ENCODE results near the gene VPS54.
"Not testable (repeated sequence)": the region's sequence is repeated elsewhere in the genome, so short reads cannot be mapped to it uniquely, and the experiment has no call there.

VPS54 gene

DNA sequence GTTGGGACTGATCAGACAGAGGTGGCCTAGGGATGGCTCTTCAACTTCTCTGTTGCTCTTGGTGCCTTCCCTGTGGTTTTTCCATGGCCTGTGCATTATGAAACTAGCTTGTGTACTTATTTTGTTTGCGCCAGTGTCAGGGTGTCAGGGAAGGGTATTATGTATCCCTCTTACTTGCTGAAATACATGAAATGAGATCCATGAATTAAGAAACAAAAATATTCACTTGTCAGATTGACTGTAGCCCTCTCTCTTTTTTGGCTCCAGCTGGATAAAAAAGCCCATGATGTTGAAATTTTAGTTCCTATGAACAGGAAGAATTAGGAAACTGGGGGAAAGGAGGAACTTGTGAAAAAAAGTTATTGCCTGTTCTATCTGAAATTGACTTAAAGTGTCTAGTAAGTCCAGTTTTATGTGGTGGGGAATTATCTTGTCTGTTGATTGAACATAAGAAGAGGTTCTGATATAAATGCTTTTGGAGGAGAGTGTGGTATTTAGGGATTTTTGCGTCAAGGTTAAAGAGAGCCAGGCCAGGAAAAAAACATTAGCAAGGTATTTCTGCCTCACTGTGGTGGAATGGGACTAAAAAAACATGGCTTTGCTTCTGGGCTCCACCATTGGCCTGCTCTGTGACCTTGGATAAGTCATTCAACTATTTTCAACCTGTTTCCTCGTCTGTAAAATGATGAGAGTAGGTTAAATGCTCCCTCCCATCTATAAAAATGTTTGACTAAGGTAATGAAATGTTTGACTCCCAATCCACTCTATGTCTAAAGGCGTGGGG lies 165.5 kb downstream of the VPS54 start:
- H3K27ac ChIP-seq: no peak overlapping the region
- no peak for TF ChIP-seq ZFX (IDR thresholded peaks at IDR 0.05; ENCODE audit: borderline replicate concordance)
- TF ChIP-seq, protein P1, sequence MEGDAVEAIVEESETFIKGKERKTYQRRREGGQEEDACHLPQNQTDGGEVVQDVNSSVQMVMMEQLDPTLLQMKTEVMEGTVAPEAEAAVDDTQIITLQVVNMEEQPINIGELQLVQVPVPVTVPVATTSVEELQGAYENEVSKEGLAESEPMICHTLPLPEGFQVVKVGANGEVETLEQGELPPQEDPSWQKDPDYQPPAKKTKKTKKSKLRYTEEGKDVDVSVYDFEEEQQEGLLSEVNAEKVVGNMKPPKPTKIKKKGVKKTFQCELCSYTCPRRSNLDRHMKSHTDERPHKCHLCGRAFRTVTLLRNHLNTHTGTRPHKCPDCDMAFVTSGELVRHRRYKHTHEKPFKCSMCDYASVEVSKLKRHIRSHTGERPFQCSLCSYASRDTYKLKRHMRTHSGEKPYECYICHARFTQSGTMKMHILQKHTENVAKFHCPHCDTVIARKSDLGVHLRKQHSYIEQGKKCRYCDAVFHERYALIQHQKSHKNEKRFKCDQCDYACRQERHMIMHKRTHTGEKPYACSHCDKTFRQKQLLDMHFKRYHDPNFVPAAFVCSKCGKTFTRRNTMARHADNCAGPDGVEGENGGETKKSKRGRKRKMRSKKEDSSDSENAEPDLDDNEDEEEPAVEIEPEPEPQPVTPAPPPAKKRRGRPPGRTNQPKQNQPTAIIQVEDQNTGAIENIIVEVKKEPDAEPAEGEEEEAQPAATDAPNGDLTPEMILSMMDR (IDR thresholded peaks at IDR 0.05): no peak

DNA sequence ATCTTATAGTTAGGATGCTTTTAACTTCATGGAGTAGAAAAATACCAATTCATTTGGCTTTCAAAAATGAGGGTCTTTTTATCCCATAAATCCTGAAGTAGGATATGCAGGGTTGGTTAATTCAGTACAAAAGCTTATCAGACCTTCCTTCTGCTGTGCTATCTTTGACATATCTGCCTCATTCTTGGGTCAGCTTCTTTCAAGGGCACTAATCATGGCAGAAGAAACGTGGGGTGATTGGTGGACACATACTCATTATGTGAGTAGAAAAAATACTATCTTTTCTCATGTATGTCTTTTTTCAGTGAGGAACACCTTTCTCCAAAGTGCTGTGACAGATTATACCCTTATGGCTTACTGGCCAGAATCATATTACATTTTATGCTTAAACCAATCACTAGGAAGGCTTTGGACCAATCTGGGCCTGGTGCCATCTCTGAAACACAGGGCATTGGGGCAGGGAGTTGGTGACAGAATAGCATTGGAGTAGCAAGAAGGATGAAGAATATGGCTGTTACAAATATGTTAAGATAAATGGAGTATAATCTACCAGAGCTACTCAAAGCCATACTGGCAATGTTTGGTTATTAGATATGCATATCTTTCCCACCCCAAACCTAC lies 167.4 kb downstream of the VPS54 start:
- H3K27ac ChIP-seq: no peak overlapping the region
- TF ChIP-seq, protein P1 (IDR thresholded peaks at IDR 0.05): no peak
- TF ChIP-seq ZFX (IDR thresholded peaks at IDR 0.05; ENCODE audit: borderline replicate concordance): no peak

DNA sequence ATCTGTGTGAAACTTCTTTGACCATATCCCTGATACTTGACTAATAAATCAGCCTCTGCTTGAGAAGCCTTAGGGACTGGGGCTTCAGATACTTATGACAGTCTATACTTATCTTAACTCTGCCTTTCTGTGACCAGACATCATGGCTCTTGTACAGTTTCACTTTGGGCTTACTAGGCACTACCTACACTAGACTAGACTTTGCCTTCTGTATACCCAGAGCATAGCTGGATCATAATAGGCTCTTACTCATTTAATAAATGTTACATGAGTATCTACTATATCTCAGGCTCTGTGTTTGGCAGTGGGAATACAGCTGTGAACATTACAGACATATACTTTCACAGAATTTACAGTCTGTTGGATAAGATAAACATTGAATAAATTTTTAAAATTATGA lies 168.6 kb downstream of the VPS54 start:
- H3K27ac ChIP-seq: no peak overlapping the region
- TF ChIP-seq, protein P1 (IDR thresholded peaks at IDR 0.05): no peak
- no peak for TF ChIP-seq ZFX (IDR thresholded peaks at IDR 0.05; ENCODE audit: borderline replicate concordance)

DNA sequence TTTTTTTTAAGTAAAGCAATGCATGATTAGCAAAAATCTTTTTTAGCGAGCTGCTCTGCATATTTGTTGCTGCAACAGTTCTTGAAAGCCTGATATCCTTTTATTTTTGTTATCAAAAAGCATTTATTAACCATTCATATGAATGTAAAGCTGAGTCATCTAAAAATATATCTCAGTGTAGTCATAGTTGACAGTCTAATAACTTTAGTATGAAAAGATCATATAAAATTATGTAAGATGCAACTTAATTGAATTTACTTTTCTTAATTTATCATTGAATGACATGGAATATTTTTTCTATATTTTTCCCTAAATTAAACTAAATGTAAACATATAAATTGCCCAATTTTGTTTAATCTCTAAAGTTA lies 169.0 kb downstream of the VPS54 start:
- TF ChIP-seq, protein P1 (IDR thresholded peaks at IDR 0.05): no peak
- TF ChIP-seq ZFX (IDR thresholded peaks at IDR 0.05; ENCODE audit: borderline replicate concordance): no peak
- H3K27ac ChIP-seq: no peak overlapping the region

DNA sequence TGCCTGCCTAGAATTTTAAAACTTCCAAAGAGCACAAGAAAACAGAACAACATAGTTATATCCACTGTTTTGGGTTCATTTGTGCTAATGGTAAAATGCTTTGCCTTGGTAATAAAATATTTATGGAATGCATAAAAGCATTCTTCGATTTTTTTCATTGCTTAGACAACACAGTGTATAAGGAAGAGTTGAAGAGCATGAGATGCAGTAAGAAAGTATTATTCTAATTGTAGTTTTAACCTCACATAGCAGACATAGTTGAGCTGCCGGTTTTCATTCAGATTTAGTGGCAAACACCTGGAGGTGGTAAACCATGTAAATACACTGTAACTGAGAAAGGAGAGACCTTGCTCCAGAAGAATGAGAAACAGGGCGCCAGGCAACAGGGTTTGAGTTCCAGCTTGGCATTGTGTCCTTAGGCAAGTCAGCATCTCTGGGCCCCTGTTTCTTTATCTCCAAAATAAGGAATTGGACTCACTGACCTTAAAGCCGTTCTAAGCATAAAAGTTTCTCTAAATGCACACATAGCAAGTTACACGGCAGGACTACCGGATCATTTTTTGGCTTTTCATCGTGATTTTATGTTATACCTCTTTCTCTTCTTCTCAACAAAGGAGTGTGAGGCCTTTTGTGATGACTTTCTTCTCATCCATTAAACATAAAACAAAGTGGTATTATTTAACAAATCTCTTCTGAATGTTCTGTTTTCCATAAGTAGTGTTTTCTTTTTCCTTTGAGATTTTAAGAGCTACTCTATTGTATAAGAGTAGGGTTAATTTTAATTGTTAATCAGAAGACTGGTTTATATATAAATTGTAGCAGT lies 169.6 kb downstream of the VPS54 start:
- H3K27ac ChIP-seq: no peak overlapping the region
- no peak for TF ChIP-seq ZFX (IDR thresholded peaks at IDR 0.05; ENCODE audit: borderline replicate concordance)
- TF ChIP-seq, protein P1 (IDR thresholded peaks at IDR 0.05): no peak

DNA sequence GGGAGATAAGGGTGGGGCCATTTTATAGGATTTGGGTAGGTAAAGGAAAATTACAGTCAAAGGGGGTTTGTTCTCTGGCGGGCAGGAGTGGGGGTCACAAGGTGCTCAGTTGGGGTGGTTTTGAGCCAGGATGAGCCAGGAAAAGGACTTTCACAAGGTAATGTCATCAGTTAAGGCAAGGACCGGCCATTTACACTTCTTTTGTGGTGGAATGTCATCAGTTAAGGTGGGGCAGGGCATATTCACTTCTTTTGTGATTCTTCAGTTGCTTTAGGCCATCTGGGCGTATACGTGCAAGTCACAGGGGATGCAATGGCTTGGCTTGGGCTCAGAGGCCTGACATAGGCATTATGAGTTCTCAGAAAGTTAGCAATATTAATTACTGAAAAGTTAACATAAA lies 171.7 kb downstream of the VPS54 start:
- H3K27ac ChIP-seq: not testable (repeated sequence)

DNA sequence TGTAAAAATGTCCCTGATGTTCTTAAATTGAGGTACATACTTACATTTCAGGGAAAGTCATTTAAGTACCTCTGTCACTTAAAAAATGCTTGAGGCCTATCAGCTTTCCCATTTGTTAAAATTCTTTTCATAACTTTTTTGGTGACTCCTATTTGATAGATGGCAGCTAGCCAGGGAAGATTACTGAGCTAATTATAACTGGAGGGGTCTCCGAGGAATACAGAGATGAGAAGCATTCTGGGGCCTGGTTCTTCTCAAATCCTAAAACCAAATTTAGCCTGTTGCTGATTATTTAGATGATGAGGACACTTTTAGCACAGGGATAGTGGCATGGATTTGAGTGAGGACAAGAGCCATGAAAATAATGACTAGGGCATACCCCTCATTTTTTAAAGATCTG lies 172.7 kb downstream of the VPS54 start:
- TF ChIP-seq, protein P1 (IDR thresholded peaks at IDR 0.05): no peak
- no peak for TF ChIP-seq ZFX (IDR thresholded peaks at IDR 0.05; ENCODE audit: borderline replicate concordance)
- no peak overlapping the region for H3K27ac ChIP-seq
